T1000 (cell line): ENCODE data around the gene CEP104.

ENCODE experiments used
- DNase-seq: peaks from one replicate; lab custom pipeline; 2025; ENCODE audit warnings: mixed read lengths; lab: John Stamatoyannopoulos, UW

Gene CEP104

GRCh38 chr1:3762151-3762872, 94.7 kb downstream of the CEP104 start:
- no peak for DNase-seq
